ENCODE measurements around the gene EPHA6.
"Not testable (repeated sequence)": the region's sequence is repeated elsewhere in the genome, so short reads cannot be mapped to it uniquely, and the experiment has no call there.

Gene EPHA6

DNA sequence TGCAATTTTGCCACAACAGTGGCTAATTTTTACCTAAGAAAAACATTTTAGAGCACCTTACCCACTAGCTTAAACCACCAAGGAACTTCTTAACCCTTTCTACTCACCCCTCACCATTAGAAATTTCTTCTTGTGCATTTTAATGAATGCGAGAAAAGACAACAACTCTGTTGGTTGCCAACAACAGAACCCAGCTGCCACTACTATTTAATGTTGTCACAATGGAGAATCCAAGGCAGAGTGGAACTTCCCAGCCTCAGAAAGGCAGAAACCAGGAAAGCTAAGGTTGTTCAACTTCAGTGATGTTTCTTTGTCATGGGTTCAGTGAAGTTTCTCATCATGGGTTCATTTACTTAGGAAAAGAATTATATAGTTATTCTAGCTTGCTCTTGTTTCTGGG is 625.0 kb downstream of the EPHA6 start:
- Mint-ChIP-seq H3K36me3 (ENCODE audit: low read depth) (no peaks in the 10 kb centered on the region), H3K27me3 (ENCODE audit: low read depth) (no peaks in the 10 kb centered on the region), H3K27ac (no peak overlapping the region), H3K9me3 (no peaks in the 10 kb centered on the region), H3K4me3 (no peak overlapping the region), H3K4me1 (no peaks in the 10 kb centered on the region)
- TF ChIP-seq, protein P1, sequence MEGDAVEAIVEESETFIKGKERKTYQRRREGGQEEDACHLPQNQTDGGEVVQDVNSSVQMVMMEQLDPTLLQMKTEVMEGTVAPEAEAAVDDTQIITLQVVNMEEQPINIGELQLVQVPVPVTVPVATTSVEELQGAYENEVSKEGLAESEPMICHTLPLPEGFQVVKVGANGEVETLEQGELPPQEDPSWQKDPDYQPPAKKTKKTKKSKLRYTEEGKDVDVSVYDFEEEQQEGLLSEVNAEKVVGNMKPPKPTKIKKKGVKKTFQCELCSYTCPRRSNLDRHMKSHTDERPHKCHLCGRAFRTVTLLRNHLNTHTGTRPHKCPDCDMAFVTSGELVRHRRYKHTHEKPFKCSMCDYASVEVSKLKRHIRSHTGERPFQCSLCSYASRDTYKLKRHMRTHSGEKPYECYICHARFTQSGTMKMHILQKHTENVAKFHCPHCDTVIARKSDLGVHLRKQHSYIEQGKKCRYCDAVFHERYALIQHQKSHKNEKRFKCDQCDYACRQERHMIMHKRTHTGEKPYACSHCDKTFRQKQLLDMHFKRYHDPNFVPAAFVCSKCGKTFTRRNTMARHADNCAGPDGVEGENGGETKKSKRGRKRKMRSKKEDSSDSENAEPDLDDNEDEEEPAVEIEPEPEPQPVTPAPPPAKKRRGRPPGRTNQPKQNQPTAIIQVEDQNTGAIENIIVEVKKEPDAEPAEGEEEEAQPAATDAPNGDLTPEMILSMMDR (IDR thresholded peaks at IDR 0.05; ENCODE audit: unreplicated experiment in 3 of 3) = no peak

DNA sequence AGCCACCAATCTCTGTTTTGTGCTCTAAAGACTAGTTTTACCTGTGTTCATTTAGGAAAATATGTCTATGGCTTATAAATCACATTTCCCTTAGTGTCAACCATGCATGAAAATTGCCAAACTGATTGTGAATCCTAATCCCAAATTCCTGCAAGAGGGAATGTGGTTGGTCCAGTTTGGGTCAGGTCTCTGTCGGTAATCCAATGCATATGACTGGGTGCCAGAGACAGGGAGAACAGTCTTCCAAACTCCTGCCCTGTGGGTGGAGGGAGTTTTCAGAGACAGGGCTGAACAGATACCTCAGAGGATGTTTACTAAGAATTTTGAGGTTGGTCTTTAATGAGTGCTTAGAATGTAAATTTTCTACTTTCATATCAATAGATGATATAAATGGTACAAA is 649.6 kb downstream of the EPHA6 start:
- H3K27me3 Mint-ChIP-seq (ENCODE audit: low read depth) = no peaks in the 10 kb centered on the region

GRCh38 chr3:97470481-97470880 is 656.1 kb downstream of the EPHA6 start:
- H3K4me3 Mint-ChIP-seq = no peak overlapping the region
- H3K9me3 Mint-ChIP-seq = no peaks in the 10 kb centered on the region

More for the DNA sequence above, 649.6 kb downstream of the EPHA6 start:
- TF ChIP-seq, protein P1 (IDR thresholded peaks at IDR 0.05; ENCODE audit: unreplicated experiment in 3 of 3) = no peak
- H3K9me3 Mint-ChIP-seq = no peaks in the 10 kb centered on the region
- H3K4me1 Mint-ChIP-seq = peaks cover 20% of the 10 kb centered on the region
- H3K36me3 Mint-ChIP-seq (ENCODE audit: low read depth) = no peaks in the 10 kb centered on the region
- no peak overlapping the region for H3K4me3 Mint-ChIP-seq
- H3K27ac Mint-ChIP-seq = peak overlapping the region in 1 of 3 experiments; percentile 56

DNA sequence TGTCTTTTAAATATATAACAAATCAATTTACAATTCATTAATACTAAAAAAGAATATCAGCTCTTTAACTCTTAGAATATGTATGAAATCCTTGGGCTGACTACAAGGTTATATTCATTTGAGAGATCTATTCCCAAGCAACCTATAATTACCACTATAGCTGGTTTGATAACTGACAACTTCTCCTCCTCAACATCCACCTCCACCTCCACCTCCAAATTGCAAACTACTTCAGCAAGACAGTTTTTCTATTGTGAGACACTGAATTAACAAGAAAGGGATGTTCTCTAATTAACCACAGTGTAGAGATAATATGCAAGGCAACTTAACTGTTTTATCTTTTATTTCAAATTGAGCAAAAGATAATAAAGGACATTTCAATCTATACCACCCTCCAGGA is 665.3 kb downstream of the EPHA6 start:
- Mint-ChIP-seq H3K4me3 (no peak overlapping the region), H3K4me1 (no peaks in the 10 kb centered on the region)

More at GRCh38 chr3:97470481-97470880, 656.1 kb downstream of the EPHA6 start:
- peaks cover 7% of the 10 kb centered on the region for H3K4me1 Mint-ChIP-seq
- no peaks in the 10 kb centered on the region for H3K27me3 Mint-ChIP-seq (ENCODE audit: low read depth)
- TF ChIP-seq, protein P1 (IDR thresholded peaks at IDR 0.05; ENCODE audit: unreplicated experiment in 3 of 3) = no peak
- H3K36me3 Mint-ChIP-seq (ENCODE audit: low read depth) = no peaks in the 10 kb centered on the region
- H3K27ac Mint-ChIP-seq = no peak overlapping the region

DNA sequence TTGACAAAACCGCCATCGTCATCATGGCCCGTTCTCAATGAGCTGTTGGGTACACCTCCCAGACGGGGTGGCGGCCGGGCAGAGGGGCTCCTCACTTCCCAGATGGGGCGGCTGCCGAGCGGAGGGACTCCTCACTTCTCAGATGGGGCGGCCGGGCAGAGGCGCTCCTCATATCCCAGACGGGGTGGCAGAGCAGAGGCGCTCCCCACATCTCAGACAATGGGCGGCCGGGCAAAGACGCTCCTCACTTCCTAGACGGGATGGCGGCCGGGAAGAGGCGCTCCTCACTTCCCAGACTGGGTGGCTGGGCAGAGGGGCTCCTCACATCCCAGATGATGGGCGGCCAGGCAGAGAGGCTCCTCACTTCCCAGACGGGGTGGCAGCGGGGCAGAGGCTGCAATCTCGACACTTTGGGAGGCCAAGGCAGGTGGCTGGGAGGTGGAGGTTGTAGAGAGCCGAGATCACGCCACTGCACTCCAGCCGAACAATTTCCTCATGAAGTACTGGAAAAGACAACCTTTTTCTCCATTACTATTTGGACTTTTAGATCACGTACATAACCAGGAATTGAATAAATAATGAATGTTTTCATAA is 666.4 kb downstream of the EPHA6 start:
- not testable (repeated sequence) for H3K4me1 Mint-ChIP-seq; H3K27me3 Mint-ChIP-seq (ENCODE audit: low read depth); H3K36me3 Mint-ChIP-seq (ENCODE audit: low read depth); H3K27ac Mint-ChIP-seq; H3K9me3 Mint-ChIP-seq; H3K4me3 Mint-ChIP-seq

More for the DNA sequence above, 665.3 kb downstream of the EPHA6 start:
- no peaks in the 10 kb centered on the region for H3K27me3 Mint-ChIP-seq (ENCODE audit: low read depth)
- no peaks in the 10 kb centered on the region for H3K9me3 Mint-ChIP-seq
- TF ChIP-seq, protein P1 (IDR thresholded peaks at IDR 0.05; ENCODE audit: unreplicated experiment in 3 of 3) = no peak
- no peak overlapping the region for H3K27ac Mint-ChIP-seq
- no peaks in the 10 kb centered on the region for H3K36me3 Mint-ChIP-seq (ENCODE audit: low read depth)

GRCh38 chr3:97481416-97481815 is 667.0 kb downstream of the EPHA6 start:
- Mint-ChIP-seq H3K27ac (no peak overlapping the region), H3K9me3 (no peaks in the 10 kb centered on the region), H3K4me3 (no peak overlapping the region), H3K4me1 (peaks cover 5% of the 10 kb centered on the region), H3K27me3 (ENCODE audit: low read depth) (no peaks in the 10 kb centered on the region), H3K36me3 (ENCODE audit: low read depth) (no peaks in the 10 kb centered on the region)
- TF ChIP-seq, protein P1 (IDR thresholded peaks at IDR 0.05; ENCODE audit: unreplicated experiment in 3 of 3) = no peak
